GM20431 (cell line): ENCODE results near the gene FBXL19.

Experiments
- in situ Hi-C: fragments of 300-500 bp; cut with MseI, MboI; formaldehyde crosslinking; loops from one replicate; pipeline ENCODE4 v1.15.0; 2020; ENCODE audit warnings: low sequenced_read_pairs; ENCODE audit not compliant: unreplicated experiment

Gene FBXL19

DNA sequence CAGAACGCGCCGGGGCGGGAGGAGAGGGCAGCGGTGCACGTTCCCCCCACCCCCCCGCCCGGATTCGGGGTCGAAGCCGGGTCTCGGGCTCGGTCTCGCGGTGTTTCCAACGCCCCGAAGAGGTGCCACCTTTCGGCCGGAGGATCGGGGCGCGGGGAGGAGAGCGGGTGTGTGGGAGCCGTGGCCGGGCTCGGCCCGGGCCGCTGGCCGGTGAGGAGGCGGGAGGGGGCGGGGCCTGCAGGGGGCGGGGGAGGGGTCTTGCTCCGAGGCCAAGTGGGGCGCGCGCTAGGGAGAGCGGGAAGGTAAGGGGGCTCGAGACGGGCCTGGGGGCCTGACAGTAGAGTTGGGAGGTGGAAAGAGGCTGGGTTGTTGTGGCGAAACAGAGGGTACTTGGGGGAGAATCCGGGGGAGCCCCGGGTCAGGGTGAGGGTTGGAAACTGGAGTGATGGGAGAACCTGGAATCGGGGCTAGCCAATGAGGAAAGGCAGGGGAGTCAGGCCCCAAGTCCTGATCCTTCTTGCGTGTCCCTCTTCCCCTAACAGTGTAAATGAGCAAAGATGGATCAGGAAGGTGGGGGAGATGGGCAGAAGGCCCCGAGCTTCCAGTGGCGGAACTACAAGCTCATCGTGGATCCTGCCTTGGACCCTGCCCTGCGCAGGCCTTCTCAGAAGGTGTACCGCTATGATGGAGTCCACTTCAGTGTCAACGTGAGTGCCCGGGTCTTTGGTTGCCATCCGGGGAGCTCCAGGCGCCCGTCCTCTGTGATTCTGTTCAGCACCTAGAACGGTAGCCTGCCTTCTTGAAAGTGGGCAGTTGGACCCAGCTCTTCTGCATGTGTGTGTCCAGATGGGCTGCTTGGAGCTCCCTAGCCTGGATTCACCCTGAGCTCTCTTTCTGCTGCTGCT, 35.1 kb downstream of the FBXL19 start:
- in situ Hi-C loops = no loop called here

DNA sequence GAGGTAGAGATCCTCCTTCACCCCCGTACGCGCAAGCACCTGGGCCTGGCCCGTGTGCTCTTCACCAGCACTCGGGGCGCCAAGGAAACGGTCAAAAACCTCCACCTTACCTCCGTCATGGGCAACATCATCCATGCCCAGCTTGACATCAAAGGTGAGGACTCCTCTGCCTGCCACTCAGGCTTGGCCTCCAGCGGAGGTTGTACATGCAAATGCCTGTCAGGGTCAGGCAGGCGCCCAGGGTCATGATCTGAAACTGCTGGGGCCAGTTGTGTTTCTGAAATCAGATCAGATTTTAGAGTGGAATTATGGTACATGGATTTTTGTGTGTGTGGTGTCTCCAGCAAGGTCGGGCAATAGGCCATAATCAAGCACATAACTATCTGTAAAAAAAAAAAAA, 38.0 kb downstream of the FBXL19 start:
- in situ Hi-C loops = no loop called here

- in situ Hi-C loops = no loop called here
These were observed 40.6 kb downstream of the FBXL19 start for GRCh38 chr16:30963925-30964511.

DNA sequence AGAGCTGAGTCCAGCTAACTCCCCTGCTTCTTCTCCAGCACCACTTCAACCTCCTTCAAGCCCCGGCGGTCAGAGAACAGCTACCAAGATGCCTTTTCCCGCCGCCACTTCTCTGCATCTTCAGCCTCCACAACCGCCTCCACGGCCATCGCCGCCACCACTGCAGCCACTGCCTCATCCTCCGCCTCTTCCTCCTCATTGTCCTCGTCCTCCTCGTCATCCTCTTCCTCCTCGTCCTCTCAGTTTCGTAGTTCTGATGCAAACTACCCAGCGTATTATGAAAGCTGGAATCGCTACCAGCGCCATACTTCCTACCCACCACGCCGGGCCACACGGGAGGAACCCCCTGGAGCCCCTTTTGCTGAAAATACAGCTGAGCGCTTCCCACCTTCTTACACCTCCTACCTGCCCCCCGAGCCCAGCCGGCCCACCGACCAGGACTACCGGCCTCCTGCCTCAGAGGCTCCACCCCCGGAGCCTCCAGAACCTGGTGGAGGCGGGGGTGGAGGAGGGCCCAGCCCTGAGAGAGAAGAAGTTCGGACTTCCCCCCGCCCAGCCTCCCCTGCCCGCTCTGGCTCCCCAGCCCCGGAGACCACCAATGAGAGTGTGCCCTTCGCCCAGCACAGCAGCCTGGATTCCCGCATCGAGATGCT, 41.3 kb downstream of the FBXL19 start:
- in situ Hi-C loops = no loop called here

- in situ Hi-C loops = no loop called here
These were observed 42.1 kb downstream of the FBXL19 start for GRCh38 chr16:30965436-30965835.

GRCh38 chr16:30966033-30966619, 42.8 kb downstream of the FBXL19 start:
- in situ Hi-C loops = no loop called here

GRCh38 chr16:30967795-30968194, 44.4 kb downstream of the FBXL19 start:
- in situ Hi-C loops = no loop called here

- in situ Hi-C loops = no loop called here
These were observed 46.0 kb downstream of the FBXL19 start for GRCh38 chr16:30969246-30969842.

DNA sequence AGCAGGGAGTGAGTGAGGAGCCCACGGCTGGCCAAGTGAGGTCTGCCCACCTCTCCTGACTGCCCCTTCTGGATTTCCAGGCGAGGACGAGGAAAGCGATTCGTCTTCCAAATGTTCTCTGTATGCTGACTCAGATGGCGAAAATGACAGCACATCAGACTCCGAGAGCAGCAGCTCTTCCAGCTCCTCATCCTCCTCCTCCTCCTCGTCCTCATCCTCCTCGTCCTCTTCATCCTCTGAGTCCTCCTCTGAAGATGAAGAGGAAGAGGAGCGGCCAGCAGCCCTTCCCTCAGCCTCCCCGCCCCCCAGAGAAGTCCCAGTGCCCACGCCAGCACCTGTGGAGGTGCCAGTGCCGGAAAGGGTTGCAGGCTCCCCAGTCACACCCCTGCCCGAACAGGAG, 47.9 kb downstream of the FBXL19 start:
- in situ Hi-C loops = no loop called here

GRCh38 chr16:30972872-30973271, 49.5 kb downstream of the FBXL19 start:
- in situ Hi-C loops = no loop called here

DNA sequence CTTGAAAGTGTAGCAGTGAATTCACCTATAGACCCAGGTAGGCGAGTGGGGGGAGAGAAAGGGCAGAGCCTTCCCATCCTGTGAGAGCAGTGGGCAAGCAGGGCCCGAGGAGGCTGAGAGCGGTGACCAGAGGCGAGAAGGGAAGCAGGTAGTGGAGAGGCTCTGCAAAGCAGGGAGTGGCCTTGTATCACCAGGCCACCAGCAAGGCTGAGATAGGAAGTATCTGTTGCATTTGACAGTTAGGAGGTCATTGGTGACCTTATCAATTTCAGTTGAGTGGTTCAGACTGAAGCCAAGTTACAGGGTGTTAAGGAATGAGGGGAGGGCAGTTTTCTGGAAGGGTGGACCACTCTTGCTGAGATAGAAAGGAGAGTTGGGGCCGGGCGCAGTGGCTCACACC, 51.0 kb downstream of the FBXL19 start:
- in situ Hi-C loops = no loop called here

GRCh38 chr16:30976486-30976885, 53.1 kb downstream of the FBXL19 start:
- in situ Hi-C loops = loop anchor here (25.0 kb wide), 1 partner anchor 461 kb away; the partner anchor contains the start of genes COX6A2 and ZNF843

GRCh38 chr16:30977502-30977901, 54.1 kb downstream of the FBXL19 start:
- in situ Hi-C loops = loop anchor here (25.0 kb wide), 1 partner anchor 460 kb away; the partner anchor contains the start of genes COX6A2 and ZNF843

DNA sequence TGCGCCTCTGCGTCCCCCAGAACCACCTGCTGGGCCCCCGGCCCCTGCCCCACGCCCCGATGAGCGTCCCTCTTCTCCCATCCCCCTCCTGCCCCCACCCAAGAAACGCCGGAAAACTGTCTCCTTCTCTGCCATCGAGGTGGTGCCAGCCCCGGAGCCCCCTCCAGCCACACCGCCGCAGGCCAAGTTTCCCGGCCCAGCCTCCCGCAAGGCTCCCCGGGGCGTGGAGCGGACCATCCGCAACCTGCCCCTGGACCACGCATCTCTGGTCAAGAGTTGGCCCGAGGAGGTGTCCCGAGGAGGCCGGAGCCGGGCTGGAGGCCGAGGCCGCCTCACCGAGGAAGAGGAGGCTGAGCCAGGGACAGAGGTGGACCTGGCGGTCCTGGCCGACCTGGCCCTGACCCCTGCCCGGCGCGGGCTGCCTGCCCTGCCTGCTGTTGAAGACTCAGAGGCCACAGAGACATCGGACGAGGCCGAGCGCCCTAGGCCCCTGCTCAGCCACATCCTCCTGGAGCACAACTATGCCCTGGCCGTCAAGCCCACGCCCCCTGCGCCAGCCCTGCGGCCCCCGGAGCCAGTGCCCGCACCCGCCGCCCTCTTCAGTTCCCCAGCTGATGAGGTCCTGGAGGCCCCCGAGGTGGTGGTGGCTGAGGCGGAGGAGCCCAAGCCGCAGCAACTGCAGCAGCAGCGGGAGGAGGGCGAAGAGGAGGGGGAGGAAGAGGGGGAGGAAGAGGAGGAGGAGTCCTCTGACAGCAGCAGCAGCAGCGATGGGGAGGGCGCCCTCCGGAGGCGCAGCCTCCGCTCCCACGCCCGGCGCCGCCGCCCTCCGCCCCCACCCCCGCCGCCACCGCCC, 56.0 kb downstream of the FBXL19 start:
- in situ Hi-C loops = loop anchor here (25.0 kb wide), 1 partner anchor 458 kb away; the partner anchor contains the start of genes COX6A2 and ZNF843

DNA sequence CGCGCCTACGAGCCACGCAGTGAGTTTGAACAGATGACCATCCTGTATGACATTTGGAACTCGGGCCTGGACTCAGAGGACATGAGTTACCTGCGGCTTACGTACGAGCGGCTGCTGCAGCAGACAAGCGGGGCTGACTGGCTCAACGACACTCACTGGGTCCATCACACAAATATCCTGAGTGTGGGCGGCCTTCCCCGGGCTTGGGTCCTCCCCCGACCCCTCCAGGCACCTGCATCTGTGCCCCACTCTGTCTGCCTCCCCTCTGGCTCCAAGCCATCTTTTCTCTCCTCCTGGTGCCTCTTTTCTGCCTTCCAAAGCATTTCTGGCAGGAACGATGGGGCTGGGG, 56.6 kb downstream of the FBXL19 start:
- in situ Hi-C loops = loop anchor here (25.0 kb wide), 1 partner anchor 457 kb away; the partner anchor contains the start of genes COX6A2 and ZNF843

DNA sequence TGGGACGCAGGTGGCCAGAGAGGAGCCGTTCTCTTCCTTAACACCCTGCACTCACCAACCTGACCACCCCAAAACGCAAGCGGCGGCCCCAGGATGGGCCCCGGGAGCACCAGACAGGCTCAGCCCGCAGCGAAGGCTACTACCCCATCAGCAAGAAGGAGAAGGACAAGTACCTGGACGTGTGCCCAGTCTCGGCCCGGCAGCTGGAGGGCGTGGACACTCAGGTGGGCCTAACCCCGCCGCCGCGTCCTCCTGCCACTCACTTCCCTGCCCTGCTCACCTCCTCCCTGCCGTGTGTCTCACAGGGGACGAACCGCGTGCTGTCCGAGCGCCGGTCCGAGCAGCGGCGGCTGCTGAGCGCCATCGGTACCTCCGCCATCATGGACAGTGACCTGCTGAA, 57.1 kb downstream of the FBXL19 start:
- in situ Hi-C loops = loop anchor here (25.0 kb wide), 1 partner anchor 457 kb away; the partner anchor contains the start of genes COX6A2 and ZNF843

DNA sequence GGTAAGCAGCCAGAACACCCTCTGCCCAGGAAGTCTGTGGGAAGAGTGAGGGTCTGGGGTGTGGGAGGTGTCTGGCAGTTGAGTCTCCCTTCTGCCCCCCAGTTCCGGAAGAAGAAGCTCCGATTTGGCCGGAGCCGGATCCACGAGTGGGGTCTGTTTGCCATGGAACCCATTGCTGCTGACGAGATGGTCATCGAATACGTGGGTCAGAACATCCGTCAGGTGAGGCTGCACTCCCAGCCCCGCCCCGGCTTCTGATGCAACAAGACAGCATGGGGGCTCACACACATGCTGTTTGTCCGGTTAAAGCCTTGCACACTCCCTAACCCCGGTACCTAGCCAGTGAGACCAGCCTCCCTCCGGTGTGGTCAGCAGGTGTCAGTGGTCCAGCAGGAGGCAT, 57.6 kb downstream of the FBXL19 start:
- in situ Hi-C loops = loop anchor here (25.0 kb wide), 1 partner anchor 456 kb away; the partner anchor contains the start of genes COX6A2 and ZNF843

GRCh38 chr16:30982548-30983288, 59.3 kb downstream of the FBXL19 start:
- in situ Hi-C loops = loop anchor here (25.0 kb wide), 1 partner anchor 455 kb away; the partner anchor contains the start of genes COX6A2 and ZNF843
